Measurements from ENCODE around the gene TTC21A. TPM values are rescaled to one million over a fixed set of nuclear protein-coding genes. Genes with fewer than 3 reads are reported as not detected.

TTC21A gene
- total and polyA plus RNA-seq, 2 of the 13 experiments (the other 11 are each of a cell fraction or from before 2014, with no cell fraction given) = 0.31 to 1.5 TPM

DNA sequence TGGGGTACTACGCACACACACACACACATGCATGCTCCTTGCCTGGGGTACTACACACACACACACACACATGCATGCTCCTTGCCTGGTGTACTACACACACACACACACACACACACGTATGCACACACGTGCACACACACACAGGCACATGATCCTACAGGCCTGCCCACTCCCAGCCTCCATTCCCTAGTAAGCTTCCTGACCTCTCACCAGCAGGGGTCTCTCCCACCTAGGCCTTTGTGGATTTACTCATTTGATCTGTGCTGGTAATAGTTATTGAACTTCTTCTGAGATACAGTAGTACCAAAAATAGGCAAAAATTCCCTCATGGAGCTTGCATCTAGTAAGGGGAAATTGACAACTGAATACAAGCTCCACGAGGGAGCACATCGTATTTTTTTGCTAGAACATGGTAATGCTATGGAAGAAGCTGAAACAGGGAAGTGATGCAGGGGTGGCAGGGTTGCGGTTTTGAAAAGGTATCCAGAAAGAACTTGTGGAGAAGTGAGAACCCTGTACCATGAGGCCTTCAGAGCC is 19.1 kb downstream of the TTC21A start:
- Histone ChIP-seq H3K79me2 (ENCODE audit: insufficient read depth, low read length) (no peaks in the 10 kb centered on the region), H3K27me3 (ENCODE audit: control insufficient read depth in 1 of 2, insufficient read depth in 2 of 2, low read length in 2 of 2) (no peaks in the 10 kb centered on the region), H3K4me1 (ENCODE audit: insufficient read depth, low read length) (peaks cover 13% of the 10 kb centered on the region), H3K4me2 (ENCODE audit: low read depth, low read length) (peak overlapping the region; percentile 9; the same call in 1 of the 2 replicates), H3K4me3 (replicated peaks in 1 of 3; ENCODE audit: insufficient read depth in 1 of 3, low read depth in 2 of 3, low read length in 3 of 3) (no peak overlapping the region), H3K9me3 (ENCODE audit: low read length) (no peaks in the 10 kb centered on the region), H2AFZ (ENCODE audit: low read length) (no peak overlapping the region), H4K20me1 (ENCODE audit: insufficient read depth, low read length) (no peaks in the 10 kb centered on the region; the same call in 1 of the 2 replicates), H3K36me3 (replicated peaks in 1 of 2; ENCODE audit: control insufficient read depth in 1 of 2, insufficient read depth in 2 of 2, low read length in 2 of 2) (no peaks in the 10 kb centered on the region), H3K27ac (ENCODE audit: extremely low read length, insufficient read depth, low read length) (no peak overlapping the region), H3K9ac (ENCODE audit: insufficient read depth, low read depth, low read length) (no peak overlapping the region)
- FAIRE-seq (peak; percentile 58), DNase-seq (ENCODE audit: low spot score) (peak; percentile 56), ATAC-seq (peak; percentile 90)
- CTCF ChIA-PET (ENCODE audit: low intra/inter-chr PET ratio, low total read pairs) = interaction anchor here (0.9 to 3.2 kb wide), 6 partner anchors 30 to 165 kb away, joined by 3 to 20 read pairs (median 4); no protein-coding TSS in a partner anchor
- intact Hi-C loops (cut with micrococcal nuclease; ENCODE audit: unreplicated experiment) = loop anchor here (1.0 to 5.0 kb wide), 3 partner anchors 63 to 162 kb away; no protein-coding TSS in a partner anchor
- POLR2A ChIA-PET = interaction anchor here (1.2 to 1.8 kb wide), 2 partner anchors 16 to 162 kb away, joined by 4 to 5 read pairs; no protein-coding TSS in a partner anchor
- 30% methylated on average over 6 of the region's 6 CpGs for WGBS (ENCODE audit: low lambda C conversion rate)
- no TSS peak for BruUV-seq (replicated peaks)
- in situ Hi-C loops (cut with HindIII; ENCODE audit: extremely low pct_ligation_motif_present, low pct_unique_long_range_greater_than_20kb) = loop anchor here (5.0 kb wide), 2 partner anchors 61 to 161 kb away; no protein-coding TSS in a partner anchor
- TF ChIP-seq ZMAT3 (CRISPR knock-in tag; conservative IDR thresholded peaks at IDR 0.05) (no peak), SALL1 (CRISPR knock-in tag; IDR thresholded peaks at IDR 0.05) (peak; percentile 24; the same call in 1 of the 2 replicates), RCOR2 (CRISPR knock-in tag; IDR thresholded peaks at IDR 0.05) (no peak), BORCS8-MEF2B (CRISPR knock-in tag; IDR thresholded peaks at IDR 0.05) (no peak), TCF7 (IDR thresholded peaks at IDR 0.05; ENCODE audit: low read depth) (no peak), ARNTL (CRISPR knock-in tag; IDR thresholded peaks at IDR 0.05) (no peak), ZNF251 (CRISPR knock-in tag; IDR thresholded peaks at IDR 0.05) (no peak), EEA1 (CRISPR knock-in tag; IDR thresholded peaks at IDR 0.05; ENCODE audit: borderline replicate concordance) (no peak), HHEX (CRISPR knock-in tag; IDR thresholded peaks at IDR 0.05) (no peak), ZZZ3 (CRISPR knock-in tag; IDR thresholded peaks at IDR 0.05; ENCODE audit: borderline replicate concordance) (no peak)
- TF ChIP-seq, protein P1, sequence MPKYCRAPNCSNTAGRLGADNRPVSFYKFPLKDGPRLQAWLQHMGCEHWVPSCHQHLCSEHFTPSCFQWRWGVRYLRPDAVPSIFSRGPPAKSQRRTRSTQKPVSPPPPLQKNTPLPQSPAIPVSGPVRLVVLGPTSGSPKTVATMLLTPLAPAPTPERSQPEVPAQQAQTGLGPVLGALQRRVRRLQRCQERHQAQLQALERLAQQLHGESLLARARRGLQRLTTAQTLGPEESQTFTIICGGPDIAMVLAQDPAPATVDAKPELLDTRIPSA (CRISPR knock-in tag; IDR thresholded peaks at IDR 0.05; ENCODE audit: borderline replicate concordance) = no peak
- TF ChIP-seq, protein P2, sequence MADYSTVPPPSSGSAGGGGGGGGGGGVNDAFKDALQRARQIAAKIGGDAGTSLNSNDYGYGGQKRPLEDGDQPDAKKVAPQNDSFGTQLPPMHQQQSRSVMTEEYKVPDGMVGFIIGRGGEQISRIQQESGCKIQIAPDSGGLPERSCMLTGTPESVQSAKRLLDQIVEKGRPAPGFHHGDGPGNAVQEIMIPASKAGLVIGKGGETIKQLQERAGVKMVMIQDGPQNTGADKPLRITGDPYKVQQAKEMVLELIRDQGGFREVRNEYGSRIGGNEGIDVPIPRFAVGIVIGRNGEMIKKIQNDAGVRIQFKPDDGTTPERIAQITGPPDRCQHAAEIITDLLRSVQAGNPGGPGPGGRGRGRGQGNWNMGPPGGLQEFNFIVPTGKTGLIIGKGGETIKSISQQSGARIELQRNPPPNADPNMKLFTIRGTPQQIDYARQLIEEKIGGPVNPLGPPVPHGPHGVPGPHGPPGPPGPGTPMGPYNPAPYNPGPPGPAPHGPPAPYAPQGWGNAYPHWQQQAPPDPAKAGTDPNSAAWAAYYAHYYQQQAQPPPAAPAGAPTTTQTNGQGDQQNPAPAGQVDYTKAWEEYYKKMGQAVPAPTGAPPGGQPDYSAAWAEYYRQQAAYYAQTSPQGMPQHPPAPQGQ (CRISPR knock-in tag; IDR thresholded peaks at IDR 0.05; ENCODE audit: borderline replicate concordance) = no peak
- TF ChIP-seq, protein P3, sequence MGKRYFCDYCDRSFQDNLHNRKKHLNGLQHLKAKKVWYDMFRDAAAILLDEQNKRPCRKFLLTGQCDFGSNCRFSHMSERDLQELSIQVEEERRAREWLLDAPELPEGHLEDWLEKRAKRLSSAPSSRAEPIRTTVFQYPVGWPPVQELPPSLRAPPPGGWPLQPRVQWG (CRISPR knock-in tag; IDR thresholded peaks at IDR 0.05; ENCODE audit: borderline replicate concordance, low read depth) = no peak
- TF ChIP-seq, protein P4, sequence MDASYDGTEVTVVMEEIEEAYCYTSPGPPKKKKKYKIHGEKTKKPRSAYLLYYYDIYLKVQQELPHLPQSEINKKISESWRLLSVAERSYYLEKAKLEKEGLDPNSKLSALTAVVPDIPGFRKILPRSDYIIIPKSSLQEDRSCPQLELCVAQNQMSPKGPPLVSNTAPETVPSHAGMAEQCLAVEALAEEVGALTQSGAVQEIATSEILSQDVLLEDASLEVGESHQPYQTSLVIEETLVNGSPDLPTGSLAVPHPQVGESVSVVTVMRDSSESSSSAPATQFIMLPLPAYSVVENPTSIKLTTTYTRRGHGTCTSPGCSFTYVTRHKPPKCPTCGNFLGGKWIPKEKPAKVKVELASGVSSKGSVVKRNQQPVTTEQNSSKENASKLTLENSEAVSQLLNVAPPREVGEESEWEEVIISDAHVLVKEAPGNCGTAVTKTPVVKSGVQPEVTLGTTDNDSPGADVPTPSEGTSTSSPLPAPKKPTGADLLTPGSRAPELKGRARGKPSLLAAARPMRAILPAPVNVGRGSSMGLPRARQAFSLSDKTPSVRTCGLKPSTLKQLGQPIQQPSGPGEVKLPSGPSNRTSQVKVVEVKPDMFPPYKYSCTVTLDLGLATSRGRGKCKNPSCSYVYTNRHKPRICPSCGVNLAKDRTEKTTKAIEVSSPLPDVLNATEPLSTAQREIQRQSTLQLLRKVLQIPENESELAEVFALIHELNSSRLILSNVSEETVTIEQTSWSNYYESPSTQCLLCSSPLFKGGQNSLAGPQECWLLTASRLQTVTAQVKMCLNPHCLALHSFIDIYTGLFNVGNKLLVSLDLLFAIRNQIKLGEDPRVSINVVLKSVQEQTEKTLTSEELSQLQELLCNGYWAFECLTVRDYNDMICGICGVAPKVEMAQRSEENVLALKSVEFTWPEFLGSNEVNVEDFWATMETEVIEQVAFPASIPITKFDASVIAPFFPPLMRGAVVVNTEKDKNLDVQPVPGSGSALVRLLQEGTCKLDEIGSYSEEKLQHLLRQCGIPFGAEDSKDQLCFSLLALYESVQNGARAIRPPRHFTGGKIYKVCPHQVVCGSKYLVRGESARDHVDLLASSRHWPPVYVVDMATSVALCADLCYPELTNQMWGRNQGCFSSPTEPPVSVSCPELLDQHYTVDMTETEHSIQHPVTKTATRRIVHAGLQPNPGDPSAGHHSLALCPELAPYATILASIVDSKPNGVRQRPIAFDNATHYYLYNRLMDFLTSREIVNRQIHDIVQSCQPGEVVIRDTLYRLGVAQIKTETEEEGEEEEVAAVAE (CRISPR knock-in tag; IDR thresholded peaks at IDR 0.05; ENCODE audit: borderline replicate concordance) = no peak
- TF ChIP-seq, protein P5, sequence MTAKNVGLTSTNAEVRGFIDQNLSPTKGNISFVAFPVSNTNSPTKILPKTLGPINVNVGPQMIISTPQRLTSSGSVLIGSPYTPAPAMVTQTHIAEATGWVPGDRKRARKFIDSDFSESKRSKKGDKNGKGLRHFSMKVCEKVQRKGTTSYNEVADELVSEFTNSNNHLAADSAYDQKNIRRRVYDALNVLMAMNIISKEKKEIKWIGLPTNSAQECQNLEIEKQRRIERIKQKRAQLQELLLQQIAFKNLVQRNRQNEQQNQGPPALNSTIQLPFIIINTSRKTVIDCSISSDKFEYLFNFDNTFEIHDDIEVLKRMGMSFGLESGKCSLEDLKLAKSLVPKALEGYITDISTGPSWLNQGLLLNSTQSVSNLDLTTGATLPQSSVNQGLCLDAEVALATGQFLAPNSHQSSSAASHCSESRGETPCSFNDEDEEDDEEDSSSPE (CRISPR knock-in tag; IDR thresholded peaks at IDR 0.05) = no peak

Data from HepG2 (cell line).